Measurements from ENCODE around the gene ARHGEF38. TPM values are rescaled to one million over a fixed set of nuclear protein-coding genes. Genes with fewer than 3 reads are reported as not detected.

The ARHGEF38 gene
- total RNA-seq = not detected in 2 replicates

GRCh38 chr4:105551965-105552746 is at the start of gene ARHGEF38:
ARHGEF38 (plus strand) TSS chr4:105552620; CDS start chr4:105552766, 146 bp downstream.

GRCh38 chr4:105708181-105709080 is 156.0 kb downstream of the ARHGEF38 start, which contains the start of the genes GSTCD and INTS12:
GSTCD (plus strand) TSS chr4:105708784; CDS start chr4:105717614, 8,830 bp downstream.
INTS12 (minus strand) TSS chr4:105708689; CDS start chr4:105700005, 8,684 bp downstream.

Other genes starting within 250 kb of the ARHGEF38 start
- 65.6 and 66.3 TPM in 2 replicates for gene PPA2, start 78.6 kb upstream of the ARHGEF38 start, total RNA-seq
- gene INTS12, start 156.1 kb downstream of the ARHGEF38 start, total RNA-seq = 13.7 and 15.1 TPM in 2 replicates
- gene GSTCD, start 156.2 kb downstream of the ARHGEF38 start, total RNA-seq = 8.3 and 9.4 TPM in 2 replicates

Data from smooth muscle cell of the pulmonary artery (primary cell).